HCT116 (cell line): ENCODE results near the gene AGBL1.

Experiments
- CBX3 ChIP-seq: IDR thresholded peaks from 2 replicates; pipeline ENCODE4 v1.6.1; 2012; ENCODE audit warnings: low read depth
- CTCF ChIP-seq, 3 experiments: fragments of 200-600 bp in 1 of 3; sonication (generic) in 1 of 3; IDR thresholded peaks in 2 of 3; conservative IDR thresholded peaks in 1 of 3; 2 replicates each; pipeline ENCODE4 v1.5.1; 2012 to 2017; ENCODE audit warnings: low read depth in 2 of 3, low read length in 2 of 3, antibody characterized with exemption in 1 of 3, borderline replicate concordance in 1 of 3, control low read depth in 1 of 3, mild to moderate bottlenecking in 1 of 3, mixed read lengths in 1 of 3, mixed run types in 1 of 3, moderate library complexity in 1 of 3; ENCODE audit not compliant: insufficient read depth in 1 of 3
- ELF1 ChIP-seq: IDR thresholded peaks from 2 replicates; pipeline ENCODE4 v1.6.1; 2012; ENCODE audit warnings: low read depth, borderline replicate concordance
- EZH2 ChIP-seq: fragments of 200-600 bp; sonication (generic); IDR thresholded peaks from 2 replicates; pipeline ENCODE4 v1.6.1; 2017; ENCODE audit warnings: antibody characterized with exemption, mixed run types
- JUND ChIP-seq: IDR thresholded peaks from 2 replicates; pipeline ENCODE4 v1.6.1; 2012
- POLR2A ChIP-seq: IDR thresholded peaks from 2 replicates; pipeline ENCODE4 v1.7.0; 2011; ENCODE audit warnings: borderline replicate concordance; ENCODE audit not compliant: insufficient read depth, insufficient read length; ENCODE audit errors: extremely low read depth
- POLR2AphosphoS5 ChIP-seq: IDR thresholded peaks from 2 replicates; pipeline ENCODE4 v1.6.1; 2011; ENCODE audit warnings: mild to moderate bottlenecking, low read depth, low read length, moderate library complexity
- RAD21 ChIP-seq: IDR thresholded peaks from 2 replicates; pipeline ENCODE4 v1.6.1; 2012; ENCODE audit warnings: low read depth, mild to moderate bottlenecking
- SIN3A ChIP-seq: IDR thresholded peaks from 2 replicates; pipeline ENCODE4 v1.6.1; 2012; ENCODE audit warnings: low read depth
- SP1 ChIP-seq: IDR thresholded peaks from 2 replicates; pipeline ENCODE4 v1.6.1; 2012; ENCODE audit warnings: low read depth
- ZNF274 ChIP-seq: fragments of 200-500 bp; sonication (Bioruptor generic); IDR thresholded peaks from 2 replicates; pipeline ENCODE4 v1.6.1; 2014; ENCODE audit warnings: mild to moderate bottlenecking, low read depth, low read length, inconsistent platforms

- no peak for TF ChIP-seq POLR2AphosphoS5
- no peak for TF ChIP-seq CTCF (IDR thresholded peaks at IDR 0.05 in 2 of 3, conservative IDR thresholded peaks at IDR 0.05 in 1 of 3; ENCODE audit: borderline replicate concordance in 1 of 3, insufficient read depth in 1 of 3, low read depth in 2 of 3, low read length in 2 of 3)
- no peak for TF ChIP-seq EZH2
- no peak for TF ChIP-seq POLR2A
- TF ChIP-seq ELF1 = no peak
- no peak for TF ChIP-seq CBX3
- no peak for TF ChIP-seq RAD21
- no peak for TF ChIP-seq ZNF274
- no peak for TF ChIP-seq JUND
- TF ChIP-seq SIN3A = no peak
- no peak for TF ChIP-seq SP1
Measured at GRCh38 chr15:86316726-86317383, 237.2 kb downstream of the AGBL1 start.
